HG02763 (cell line): ENCODE measurements around the gene RPS24.
"Not testable (repeated sequence)": the region's sequence is repeated elsewhere in the genome, so short reads cannot be mapped to it uniquely, and the experiment has no call there.

Experiments
- ATAC-seq: cut with Tn5 transposase; IDR thresholded peaks from one replicate; pipeline ENCODE4 v1.9.1; 2021; ENCODE audit warnings: mild to moderate bottlenecking, moderate library complexity; ENCODE audit not compliant: unreplicated experiment

RPS24 gene

DNA sequence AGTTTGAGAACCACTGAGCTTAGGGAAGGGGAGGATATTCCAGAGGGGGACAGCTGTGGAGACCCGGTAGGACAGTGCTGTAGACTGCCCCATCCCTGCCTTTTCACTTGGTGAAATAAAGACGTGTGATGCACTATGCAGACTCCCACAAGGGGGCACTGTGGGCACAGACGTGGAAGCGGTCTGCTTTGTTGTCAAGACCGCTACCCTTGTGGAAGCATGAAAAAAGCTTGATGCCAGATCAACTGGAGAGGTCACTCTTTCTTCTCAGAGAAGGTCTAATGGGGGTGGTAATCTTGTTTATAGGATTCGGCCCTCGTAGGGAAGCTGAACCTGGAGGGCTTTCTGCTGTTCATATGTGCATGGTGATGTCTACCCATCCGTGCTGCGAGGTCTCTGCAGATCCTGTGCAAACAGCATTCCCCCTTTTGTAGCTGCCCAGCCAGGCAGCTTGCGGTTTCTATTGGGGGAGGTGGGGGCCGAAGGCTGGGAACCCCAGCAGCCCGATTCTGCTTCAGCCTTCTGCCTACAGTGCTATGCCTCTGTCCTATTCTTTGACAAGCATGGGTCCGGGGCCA, 13.7 kb downstream of the RPS24 start:
- no peak for ATAC-seq

- ATAC-seq: no peak
Measured at GRCh38 chr10:78049851-78050250, 16.2 kb downstream of the RPS24 start.

DNA sequence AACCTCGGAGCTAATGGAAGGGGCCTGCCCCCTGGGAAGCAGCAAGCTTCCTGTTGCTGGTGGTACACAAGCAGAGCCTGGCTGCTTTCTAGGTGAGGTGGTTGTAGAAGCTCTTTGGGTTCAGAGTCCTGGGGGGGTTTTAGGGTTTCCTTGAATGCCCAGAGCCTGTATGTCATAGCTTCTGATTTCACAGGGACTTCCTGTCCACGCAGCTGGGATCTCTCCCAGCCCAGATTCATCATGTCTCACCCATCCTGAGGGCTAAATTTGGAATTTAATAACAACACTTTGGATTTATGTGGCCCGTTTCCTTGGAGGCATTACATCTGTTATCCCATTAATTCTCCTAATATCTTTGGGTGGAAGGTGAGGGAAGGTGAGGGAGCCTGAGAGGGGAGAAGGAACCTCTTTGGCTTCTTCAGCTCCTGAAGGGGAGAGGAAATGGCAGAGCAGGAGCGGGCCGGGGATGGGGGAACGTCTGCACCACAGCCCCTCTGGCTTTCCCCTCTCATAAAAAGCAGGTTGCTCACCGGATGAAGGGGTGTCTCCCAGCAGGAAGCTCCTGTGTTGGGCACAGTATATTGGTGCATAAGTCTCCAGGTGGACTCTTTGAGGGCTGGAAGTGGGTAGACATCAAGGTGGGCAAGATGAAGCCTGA, 19.7 kb downstream of the RPS24 start:
- ATAC-seq: no peak

GRCh38 chr10:78058562-78058961, 24.9 kb downstream of the RPS24 start:
- ATAC-seq: no peak

- ATAC-seq: no peak
Measured at GRCh38 chr10:78059906-78060702, 26.4 kb downstream of the RPS24 start.

- ATAC-seq: no peak
Measured at GRCh38 chr10:78062296-78062695, 28.6 kb downstream of the RPS24 start.

DNA sequence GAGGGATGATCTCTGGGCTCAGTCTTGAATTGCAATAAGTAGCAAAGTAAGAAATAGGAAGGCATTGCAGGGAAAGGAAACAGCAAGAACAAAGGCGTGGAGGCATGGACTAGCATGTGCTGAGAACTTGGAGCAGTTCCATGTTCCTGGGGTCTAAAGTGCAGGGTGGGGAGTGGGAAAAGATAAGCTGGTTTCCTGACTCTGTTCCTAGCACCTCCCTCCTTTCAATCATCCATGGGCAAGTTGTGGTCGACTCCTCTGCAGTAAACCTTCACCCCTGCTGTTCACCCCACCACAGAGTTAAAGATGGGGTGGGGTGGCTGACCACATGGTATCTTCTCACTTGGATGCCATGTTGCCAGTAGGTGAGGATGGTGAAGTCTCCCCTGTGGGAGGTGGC, 29.6 kb downstream of the RPS24 start:
- no peak for ATAC-seq

- ATAC-seq: not testable (repeated sequence)
Measured at GRCh38 chr10:78064919-78065318, 31.3 kb downstream of the RPS24 start.

DNA sequence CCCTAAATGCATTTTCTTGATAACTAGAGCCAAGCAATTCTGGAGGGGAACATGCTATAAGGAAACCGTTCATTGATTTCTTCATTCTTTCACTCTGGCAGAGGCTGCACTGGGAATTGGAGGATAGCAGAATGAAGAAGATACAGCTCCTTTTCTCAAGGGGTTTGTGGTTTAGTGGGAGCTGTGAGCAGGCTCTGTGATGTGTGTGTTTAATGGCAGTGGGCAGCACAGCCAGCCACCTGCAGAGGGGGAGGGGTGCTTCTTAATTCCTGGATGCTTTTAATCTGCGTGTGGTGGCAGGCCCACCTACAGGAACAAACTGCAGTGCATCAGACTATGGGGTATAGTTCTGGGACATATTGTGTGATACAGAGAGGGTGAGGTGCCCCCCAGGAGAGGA, 31.9 kb downstream of the RPS24 start:
- ATAC-seq: no peak

- ATAC-seq: no peak
Measured at GRCh38 chr10:78066012-78066411, 32.3 kb downstream of the RPS24 start.

DNA sequence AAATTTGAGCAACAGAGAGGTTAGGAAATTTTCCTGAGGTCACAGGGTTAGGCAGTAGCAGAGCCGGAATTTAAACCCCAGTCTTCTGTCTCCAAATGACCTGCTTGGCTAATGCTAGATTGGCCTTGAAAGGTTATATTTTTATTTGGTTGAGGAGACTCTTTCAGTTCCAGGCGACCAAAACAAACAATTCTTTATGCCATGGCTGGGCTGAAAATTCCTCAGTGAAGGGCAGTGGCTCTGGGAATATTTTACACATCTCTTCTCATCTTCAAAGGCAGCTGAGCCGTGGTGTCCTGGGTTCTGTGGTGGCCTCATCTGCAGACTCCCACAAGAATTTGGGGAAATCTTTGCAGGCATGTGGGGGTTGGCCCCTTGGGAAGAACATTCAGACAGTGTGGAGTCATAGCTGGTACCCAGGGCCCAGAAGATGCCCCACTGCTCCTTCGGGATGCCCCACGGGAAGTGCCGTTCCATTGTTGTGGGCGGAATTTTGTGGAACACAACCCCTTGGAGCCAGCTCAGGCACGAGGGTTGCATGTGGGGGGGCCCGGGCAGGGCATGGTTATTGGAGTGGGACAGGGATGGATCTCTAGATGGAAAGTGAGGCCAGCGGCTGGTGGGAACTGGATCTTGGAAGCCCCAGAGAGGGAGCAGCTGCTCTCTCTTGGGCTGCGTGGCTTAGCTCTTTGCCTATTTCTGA, 33.2 kb downstream of the RPS24 start:
- ATAC-seq: no peak

DNA sequence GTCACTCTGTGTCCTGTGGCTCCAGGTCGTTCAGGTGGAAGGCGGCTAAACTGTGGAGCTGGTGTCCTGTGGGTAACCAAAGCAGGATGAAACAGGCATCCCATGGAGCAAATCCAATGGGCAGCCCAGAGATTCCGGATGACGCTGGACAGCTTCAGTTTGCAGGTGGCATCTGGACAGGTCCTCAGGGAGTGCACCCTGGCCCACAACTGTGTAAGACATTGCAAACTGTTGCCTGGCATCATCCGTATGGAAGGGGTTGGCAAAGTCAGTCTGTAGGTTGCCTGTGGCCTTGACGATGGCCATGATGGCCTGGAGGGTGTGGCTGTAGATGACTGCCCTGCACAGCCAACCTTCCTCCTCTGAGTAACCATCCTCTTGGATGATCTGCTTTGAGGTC, 35.5 kb downstream of the RPS24 start:
- no peak for ATAC-seq

- not testable (repeated sequence) for ATAC-seq
Measured at GRCh38 chr10:78070064-78070463, 36.4 kb downstream of the RPS24 start.

DNA sequence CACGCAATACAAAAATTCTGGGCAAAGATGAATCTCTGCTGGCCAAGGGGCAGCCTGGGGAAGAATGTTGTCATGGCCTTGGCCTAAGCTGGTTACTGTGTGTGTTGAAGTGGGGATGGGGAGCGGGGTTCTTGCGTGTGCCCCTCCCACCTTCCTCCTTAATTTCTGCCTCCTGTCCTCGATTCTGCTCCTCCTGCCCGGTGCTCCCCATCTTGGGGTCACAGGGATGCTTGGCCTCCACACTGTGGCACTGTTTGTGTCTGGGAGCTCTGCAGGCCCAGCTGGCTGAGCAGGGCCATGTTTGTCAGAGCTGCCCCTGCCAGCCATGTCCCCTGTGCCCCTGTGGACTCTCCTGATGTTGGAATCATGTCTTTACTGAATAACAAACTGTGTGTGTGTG, 37.1 kb downstream of the RPS24 start:
- no peak for ATAC-seq

GRCh38 chr10:78071140-78071856, 37.6 kb downstream of the RPS24 start:
- ATAC-seq: no peak

DNA sequence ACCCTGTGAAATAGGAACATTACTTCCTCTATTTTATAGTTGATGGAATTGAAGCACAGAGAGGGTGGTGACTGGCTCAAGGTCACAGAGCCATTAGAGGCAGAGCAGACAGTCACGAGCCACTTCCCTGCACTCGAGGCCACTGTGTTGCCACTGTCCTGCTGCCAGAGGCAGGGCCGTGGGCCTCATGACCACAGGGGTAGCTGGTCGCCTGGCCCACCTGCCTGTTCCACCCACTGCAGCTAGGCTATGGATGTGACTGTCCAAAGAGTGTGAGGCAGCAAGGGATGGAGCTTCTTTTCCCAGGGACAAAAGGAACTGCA, 38.2 kb downstream of the RPS24 start:
- ATAC-seq: no peak

GRCh38 chr10:78072504-78072903, 38.8 kb downstream of the RPS24 start:
- ATAC-seq: no peak

GRCh38 chr10:78075806-78076205, 42.1 kb downstream of the RPS24 start:
- ATAC-seq: not testable (repeated sequence)

DNA sequence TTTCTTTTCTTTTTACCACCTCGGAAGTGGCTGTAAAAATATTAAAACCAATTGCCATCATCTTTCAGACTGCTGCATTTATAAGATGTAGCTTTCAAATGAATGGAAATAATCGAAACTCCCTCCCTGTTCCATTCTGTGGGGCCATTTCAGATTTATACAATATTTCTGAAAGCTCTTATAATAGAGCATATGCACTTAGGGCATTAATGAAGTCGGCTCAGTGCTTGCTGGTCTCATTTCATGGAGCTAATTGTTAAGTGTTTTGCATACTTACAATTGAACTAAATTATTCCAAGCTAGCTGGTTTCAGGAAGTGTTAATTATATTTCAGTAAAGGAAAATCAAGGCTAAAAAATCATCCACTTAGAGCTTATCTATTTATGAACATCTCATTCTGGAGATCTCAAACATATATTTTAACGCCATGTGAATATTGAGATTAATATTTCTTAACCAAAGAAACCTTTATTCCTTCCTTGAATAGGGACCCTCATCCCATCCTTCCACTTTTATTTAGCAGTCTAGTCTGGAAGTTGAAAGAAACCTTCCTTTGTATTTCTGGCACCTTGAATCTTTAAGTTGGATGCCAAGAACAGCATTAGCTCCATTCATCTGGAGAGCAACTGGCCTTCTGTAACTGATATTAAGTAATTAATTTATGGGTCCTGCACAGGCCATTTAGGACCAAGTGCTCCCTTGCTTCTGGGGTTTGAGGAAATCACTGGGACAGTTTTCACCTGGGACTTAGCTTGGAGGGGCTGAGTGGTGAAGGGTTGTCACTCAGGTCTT, 45.1 kb downstream of the RPS24 start:
- no peak for ATAC-seq

GRCh38 chr10:78079411-78079810, 45.7 kb downstream of the RPS24 start:
- no peak for ATAC-seq
